Thoracic aorta (tissue), 2 donors: ENCODE results near the gene LIG3. TPM values are rescaled to one million over a fixed set of nuclear protein-coding genes. Genes with fewer than 3 reads are reported as not detected.
A peak's percentile ranks its signal among the peaks of the same experiment; 100 is the strongest.

Experiments
- ATAC-seq: fragments of 150-250 bp; one replicate; pipeline ENCODE4 v1.8.0; 2017; ENCODE audit warnings: low read depth; ENCODE audit not compliant: insufficient number of reproducible peaks, low FRiP score
- DNase-seq: peaks from one replicate; pipeline ENCODE4 v3.0.0-alpha.2; 2020; ENCODE audit warnings: low spot score
- H3K27ac ChIP-seq, 2 donors: fragments of 200-600 bp; sonication (generic); 1 replicate in 1 of 2; 2 replicates in 1 of 2; pipeline ENCODE4 v1.5.1; 2016; ENCODE audit warnings: mild to moderate bottlenecking in 2 of 2, moderate library complexity in 2 of 2
- H3K27me3 ChIP-seq: fragments of 200-600 bp; sonication (generic); replicated peaks from 2 replicates; pipeline ENCODE4 v1.6.0; 2016; ENCODE audit warnings: mild to moderate bottlenecking; ENCODE audit not compliant: insufficient read depth
- H3K36me3 ChIP-seq: fragments of 200-600 bp; sonication (generic); one replicate; pipeline ENCODE4 v1.5.1; 2016
- H3K4me1 ChIP-seq, 2 donors: fragments of 200-600 bp; sonication (generic); 1 replicate in 1 of 2; 2 replicates in 1 of 2; pipeline versions ENCODE4 v1.5.1 to v1.6.0; 2016; ENCODE audit warnings: low read depth in 2 of 2, mild to moderate bottlenecking in 1 of 2; ENCODE audit not compliant: control insufficient read depth in 1 of 2
- H3K4me3 ChIP-seq: fragments of 200-600 bp; sonication (generic); 2 replicates; pipeline ENCODE4 v1.5.1; 2016; ENCODE audit warnings: mild to moderate bottlenecking
- H3K9me3 ChIP-seq: fragments of 200-600 bp; sonication (generic); 2 replicates; pipeline ENCODE4 v1.5.1; 2016
- CTCF ChIP-seq: fragments of 200-600 bp; sonication (generic); IDR thresholded peaks from one replicate; pipeline ENCODE4 v1.5.1; 2019; ENCODE audit warnings: antibody characterized with exemption
- total RNA-seq, 2 donors: library from RNA; depleted of rRNA; stranded (reverse); fragments of >200 nt; gene quantifications; one replicate each; pipeline versions ENCODE4 v1.1.0 to v1.2.3, GENCODE V29; 2016

LIG3 gene
- total RNA-seq, 2 donors from 2014 or later: 42.8 to 52.0 TPM

- H3K9me3 ChIP-seq: no peaks in the 10 kb centered on the region
- DNase-seq (no peak), ATAC-seq (no peak)
- H3K4me1 ChIP-seq: peaks cover 0 to 12% of the 10 kb centered on the region in 2 donors
- H3K36me3 ChIP-seq: no peaks in the 10 kb centered on the region
- H3K27me3 ChIP-seq: no peaks in the 10 kb centered on the region
- H3K27ac ChIP-seq: no peak overlapping the region
- no peak for TF ChIP-seq CTCF
- H3K4me3 ChIP-seq: no peak overlapping the region
Observed at GRCh38 chr17:35050170-35050569, 69.9 kb downstream of the LIG3 start.

- no peaks in the 10 kb centered on the region for H3K36me3 ChIP-seq
- H3K27ac ChIP-seq: peak overlapping the region in 1 of 2 donors; percentile 4
- DNase-seq: no peak
- H3K4me3 ChIP-seq: no peak overlapping the region
- H3K27me3 ChIP-seq: no peaks in the 10 kb centered on the region
- peaks cover 0 to 12% of the 10 kb centered on the region in 2 donors for H3K4me1 ChIP-seq
- no peaks in the 10 kb centered on the region for H3K9me3 ChIP-seq
- ATAC-seq: no peak
- no peak for TF ChIP-seq CTCF
Observed at GRCh38 chr17:35051183-35051578, 70.9 kb downstream of the LIG3 start.

GRCh38 chr17:35051579-35052240 is 71.4 kb downstream of the LIG3 start:
- H3K36me3 ChIP-seq: no peaks in the 10 kb centered on the region
- no peak overlapping the region for H3K4me3 ChIP-seq
- peak overlapping the region in 1 of 2 donors; percentile 4 for H3K27ac ChIP-seq
- TF ChIP-seq CTCF: no peak
- H3K4me1 ChIP-seq: peaks cover 0 to 12% of the 10 kb centered on the region in 2 donors
- no peaks in the 10 kb centered on the region for H3K9me3 ChIP-seq
- DNase-seq (no peak), ATAC-seq (no peak)
- H3K27me3 ChIP-seq: no peaks in the 10 kb centered on the region

- TF ChIP-seq CTCF: no peak
- H3K9me3 ChIP-seq: no peaks in the 10 kb centered on the region
- no peaks in the 10 kb centered on the region for H3K36me3 ChIP-seq
- H3K4me3 ChIP-seq: no peak overlapping the region
- ATAC-seq: no peak
- H3K4me1 ChIP-seq: peaks cover 0 to 12% of the 10 kb centered on the region in 2 donors
- DNase-seq: no peak
- no peak overlapping the region for H3K27ac ChIP-seq
- H3K27me3 ChIP-seq: no peaks in the 10 kb centered on the region
Observed at GRCh38 chr17:35052241-35052610, 71.9 kb downstream of the LIG3 start.

GRCh38 chr17:35052780-35053179 is 72.5 kb downstream of the LIG3 start:
- Histone ChIP-seq H3K27me3 (no peaks in the 10 kb centered on the region), H3K36me3 (no peaks in the 10 kb centered on the region), H3K4me1 (peaks cover 0 to 12% of the 10 kb centered on the region in 2 donors), H3K9me3 (no peaks in the 10 kb centered on the region), H3K4me3 (no peak overlapping the region), H3K27ac (no peak overlapping the region)
- no peak for TF ChIP-seq CTCF
- ATAC-seq (no peak), DNase-seq (no peak)
